ENCODE measurements around the gene SPRR1B. TPM values are rescaled to one million over a fixed set of nuclear protein-coding genes. Genes with fewer than 3 reads are reported as not detected.
A peak's percentile ranks its signal among the peaks of the same experiment; 100 is the strongest.
"Not testable (repeated sequence)": the region's sequence is repeated elsewhere in the genome, so short reads cannot be mapped to it uniquely, and the experiment has no call there.

SPRR1B gene
- total RNA-seq, 1 experiment from 2014 or later: 0.66 TPM

- no peaks in the 10 kb centered on the region for H3K9me3 ChIP-seq (ENCODE audit: control insufficient read depth in 1 of 2, insufficient read depth in 1 of 2, low read depth in 1 of 2, low read length in 2 of 2)
- ATAC-seq: no peak
- BruUV-seq (replicated peaks): no TSS peak
These were observed 18.2 kb downstream of the SPRR1B start for GRCh38 chr1:153049211-153049610.

GRCh38 chr1:153056111-153056510, 25.1 kb downstream of the SPRR1B start:
- CTCF ChIA-PET; H3K4me1 ChIP-seq (ENCODE audit: control insufficient read depth in 1 of 2, insufficient read depth in 2 of 2, low read length in 2 of 2); H3K79me2 ChIP-seq (ENCODE audit: insufficient read depth, low read length); POLR2A ChIA-PET; BruUV-seq (replicated peaks); H3K9me3 ChIP-seq (ENCODE audit: control insufficient read depth in 1 of 2, insufficient read depth in 1 of 2, low read depth in 1 of 2, low read length in 2 of 2); intact Hi-C loops (cut with micrococcal nuclease); RAD21 ChIA-PET (ENCODE audit: low non-redundant PET in 1 of 2, low total read pairs in 2 of 2, uncharacterized antibody in 2 of 2, unreplicated experiment in 2 of 2); H4K20me1 ChIP-seq (ENCODE audit: insufficient read depth); H3K36me3 ChIP-seq (ENCODE audit: control insufficient read depth in 1 of 2, insufficient read depth in 2 of 2, low read length in 2 of 2); DNase-seq (ENCODE audit: low read depth, low spot score); H3K4me2 ChIP-seq (ENCODE audit: low read length); H2AFZ ChIP-seq (ENCODE audit: low read depth, low read length, poor library complexity, severe bottlenecking); H3K4me3 ChIP-seq (replicated peaks in 1 of 2; ENCODE audit: low read depth in 1 of 2, low read length in 2 of 2); H3K9ac ChIP-seq (ENCODE audit: low read length); H3K27ac ChIP-seq (ENCODE audit: low read depth, low read length); H3K9me2 ChIP-seq (ENCODE audit: insufficient read depth): not testable (repeated sequence)
- H3K27me3 ChIP-seq (ENCODE audit: insufficient read depth, low read length): peaks cover 27% of the 10 kb centered on the region
- peak; percentile 53; the same call in 1 of the 2 replicates for ATAC-seq

More at GRCh38 chr1:153049211-153049610, 18.2 kb downstream of the SPRR1B start:
- CTCF ChIA-PET: no interaction called here
- intact Hi-C loops (cut with micrococcal nuclease): no loop called here
- Histone ChIP-seq H2AFZ (ENCODE audit: low read depth, low read length, poor library complexity, severe bottlenecking) (no peak overlapping the region), H4K20me1 (ENCODE audit: insufficient read depth) (no peaks in the 10 kb centered on the region), H3K4me2 (ENCODE audit: low read length) (no peak overlapping the region), H3K9ac (ENCODE audit: low read length) (no peak overlapping the region), H3K4me1 (ENCODE audit: control insufficient read depth in 1 of 2, insufficient read depth in 2 of 2, low read length in 2 of 2) (no peaks in the 10 kb centered on the region), H3K79me2 (ENCODE audit: insufficient read depth, low read length) (no peaks in the 10 kb centered on the region), H3K27me3 (ENCODE audit: insufficient read depth, low read length) (peaks cover 34% of the 10 kb centered on the region), H3K27ac (ENCODE audit: low read depth, low read length) (no peak overlapping the region), H3K4me3 (replicated peaks in 1 of 2; ENCODE audit: low read depth in 1 of 2, low read length in 2 of 2) (no peak overlapping the region), H3K9me2 (ENCODE audit: insufficient read depth) (no peaks in the 10 kb centered on the region), H3K36me3 (ENCODE audit: control insufficient read depth in 1 of 2, insufficient read depth in 2 of 2, low read length in 2 of 2) (no peaks in the 10 kb centered on the region)
- TF ChIP-seq JUND (IDR thresholded peaks at IDR 0.05) (no peak), SP1 (IDR thresholded peaks at IDR 0.05; ENCODE audit: low read depth) (no peak), ZNF274 (IDR thresholded peaks at IDR 0.05; ENCODE audit: low read depth, low read length) (no peak), CBX3 (IDR thresholded peaks at IDR 0.05; ENCODE audit: low read depth) (no peak)
- no peak for DNase-seq (ENCODE audit: low read depth, low spot score)
- POLR2A ChIA-PET: no interaction called here
- RAD21 ChIA-PET (ENCODE audit: low non-redundant PET in 1 of 2, low total read pairs in 2 of 2, uncharacterized antibody in 2 of 2, unreplicated experiment in 2 of 2): no interaction called here

- no peaks in the 10 kb centered on the region for H3K79me2 ChIP-seq (ENCODE audit: insufficient read depth, low read length)
- no peak within 1 kb of the TSS for H3K9ac ChIP-seq (ENCODE audit: low read length)
- ChIA-PET RAD21 (ENCODE audit: low non-redundant PET in 1 of 2, low total read pairs in 2 of 2, uncharacterized antibody in 2 of 2, unreplicated experiment in 2 of 2) (no interaction called here), POLR2A (no interaction called here), CTCF (interaction anchor here (1.5 kb wide), 1 partner anchor 10 kb away, joined by 4 read pairs; no protein-coding TSS in a partner anchor)
- no peaks in the 10 kb centered on the region for H3K9me3 ChIP-seq (ENCODE audit: control insufficient read depth in 1 of 2, insufficient read depth in 1 of 2, low read depth in 1 of 2, low read length in 2 of 2)
- no peaks in the 10 kb centered on the region for H3K9me2 ChIP-seq (ENCODE audit: insufficient read depth)
- TF ChIP-seq REST (IDR thresholded peaks at IDR 0.05; ENCODE audit: low read depth) (no peak), CBX3 (IDR thresholded peaks at IDR 0.05; ENCODE audit: low read depth) (no peak), EZH2phosphoT487 (IDR thresholded peaks at IDR 0.05; ENCODE audit: borderline replicate concordance) (no peak), TCF7L2 (IDR thresholded peaks at IDR 0.05; ENCODE audit: borderline replicate concordance, extremely low read depth, insufficient read depth, insufficient read length) (no peak), YY1 (IDR thresholded peaks at IDR 0.05; ENCODE audit: extremely low read depth, insufficient replicate concordance, low read depth, low read length) (no peak), ZNF274 (IDR thresholded peaks at IDR 0.05; ENCODE audit: low read depth, low read length) (no peak), POLR2A (IDR thresholded peaks at IDR 0.05; ENCODE audit: borderline replicate concordance, extremely low read depth, insufficient read depth, insufficient read length) (no peak)
- H3K4me2 ChIP-seq (ENCODE audit: low read length): no peak within 1 kb of the TSS
- DNase-seq (ENCODE audit: low read depth, low spot score) (no peak), ATAC-seq (no peak)
- intact Hi-C loops (cut with micrococcal nuclease): no loop called here
- peaks cover 31% of the 10 kb centered on the region for H3K27me3 ChIP-seq (ENCODE audit: insufficient read depth, low read length)
- H2AFZ ChIP-seq (ENCODE audit: low read depth, low read length, poor library complexity, severe bottlenecking): no peak within 1 kb of the TSS
- no TSS peak for BruUV-seq (replicated peaks)
- no peaks in the 10 kb centered on the region for H3K4me1 ChIP-seq (ENCODE audit: control insufficient read depth in 1 of 2, insufficient read depth in 2 of 2, low read length in 2 of 2)
- H3K36me3 ChIP-seq (ENCODE audit: control insufficient read depth in 1 of 2, insufficient read depth in 2 of 2, low read length in 2 of 2): no peaks in the 10 kb centered on the region
- no peaks in the 10 kb centered on the region for H4K20me1 ChIP-seq (ENCODE audit: insufficient read depth)
- H3K27ac ChIP-seq (ENCODE audit: low read depth, low read length): no peak within 1 kb of the TSS
- no peak within 1 kb of the TSS for H3K4me3 ChIP-seq (replicated peaks in 1 of 2; ENCODE audit: low read depth in 1 of 2, low read length in 2 of 2)
These were observed 26.4 kb downstream of the SPRR1B start, which contains the start of gene SPRR2A for GRCh38 chr1:153057375-153057774. SPRR2A (minus strand) TSS chr1:153057512; CDS start chr1:153056735, 777 bp downstream.

Measured in HCT116 (cell line).